Measurements from ENCODE around the gene NXPH2. TPM values are rescaled to one million over a fixed set of nuclear protein-coding genes. Genes with fewer than 3 reads are reported as not detected.

NXPH2 gene
- total RNA-seq, 1 experiment from 2014 or later, result 0.94 TPM

- ATAC-seq, result no peak
- H3K36me3 Mint-ChIP-seq, result peaks cover 8% of the 10 kb centered on the region
- DNase-seq (ENCODE audit: low spot score), result no peak
- no peaks in the 10 kb centered on the region for H3K27me3 Mint-ChIP-seq (ENCODE audit: low read depth)
- H3K4me1 Mint-ChIP-seq, result 0 out of 2 replicates have a peak, but pooled peaks cover 2% of the 10 kb centered on the region
- ChIA-PET POLR2A (no interaction called here), CTCF (no interaction called here)
- no peak overlapping the region for H3K27ac Mint-ChIP-seq
- H3K4me3 Mint-ChIP-seq, result no peak overlapping the region
- TF ChIP-seq GTF2I (CRISPR knock-in tag; conservative IDR thresholded peaks at IDR 0.05) (0 out of 2 replicates have a peak, but pooled peaks have one; percentile 13), OVOL2 (CRISPR knock-in tag; IDR thresholded peaks at IDR 0.05; ENCODE audit: borderline replicate concordance) (no peak)
- H3K9me3 Mint-ChIP-seq, result peaks cover 25% of the 10 kb centered on the region
Observed at GRCh38 chr2:138633049-138633448, 147.1 kb downstream of the NXPH2 start.

GRCh38 chr2:138632066-138632620 lies 148.0 kb downstream of the NXPH2 start:
- DNase-seq (ENCODE audit: low spot score) (no peak), ATAC-seq (no peak)
- ChIA-PET CTCF (no interaction called here), POLR2A (no interaction called here)
- H3K36me3 Mint-ChIP-seq, result peaks cover 8% of the 10 kb centered on the region
- no peak for TF ChIP-seq USF2 (CRISPR knock-in tag; IDR thresholded peaks at IDR 0.05)
- no peak for TF ChIP-seq TCF7 (CRISPR knock-in tag; IDR thresholded peaks at IDR 0.05; ENCODE audit: low read depth)
- no peak for TF ChIP-seq ZNF232 (CRISPR knock-in tag; IDR thresholded peaks at IDR 0.05)
- TF ChIP-seq ZSCAN18 (CRISPR knock-in tag; IDR thresholded peaks at IDR 0.05), result no peak
- TF ChIP-seq E2F5 (CRISPR knock-in tag; IDR thresholded peaks at IDR 0.05), result no peak
- no peak for TF ChIP-seq ZNF671 (CRISPR knock-in tag; IDR thresholded peaks at IDR 0.05)
- TF ChIP-seq FOXK1 (CRISPR knock-in tag; IDR thresholded peaks at IDR 0.05), result no peak
- no peak for TF ChIP-seq ZNF317 (CRISPR knock-in tag; IDR thresholded peaks at IDR 0.05; ENCODE audit: borderline replicate concordance, low read depth)
- TF ChIP-seq CTCF (IDR thresholded peaks at IDR 0.05), result no peak
- TF ChIP-seq ZNF121 (CRISPR knock-in tag; IDR thresholded peaks at IDR 0.05), result no peak
- TF ChIP-seq ATF2 (CRISPR knock-in tag; IDR thresholded peaks at IDR 0.05; ENCODE audit: borderline replicate concordance, low read depth), result no peak
- no peak for TF ChIP-seq ZNF281 (CRISPR knock-in tag; IDR thresholded peaks at IDR 0.05)
- TF ChIP-seq HMGA2 (CRISPR knock-in tag; IDR thresholded peaks at IDR 0.05), result no peak
- TF ChIP-seq SOX15 (CRISPR knock-in tag; IDR thresholded peaks at IDR 0.05), result no peak
- no peak for TF ChIP-seq NR3C1 (CRISPR knock-in tag; conservative IDR thresholded peaks at IDR 0.05; ENCODE audit: low read depth)
- no peak for TF ChIP-seq ATF1 (CRISPR knock-in tag; IDR thresholded peaks at IDR 0.05)
- TF ChIP-seq FOXP4 (CRISPR knock-in tag; IDR thresholded peaks at IDR 0.05), result no peak
- TF ChIP-seq ZNF512 (CRISPR knock-in tag; IDR thresholded peaks at IDR 0.05; ENCODE audit: borderline replicate concordance), result no peak
- no peak for TF ChIP-seq PREB (CRISPR knock-in tag; IDR thresholded peaks at IDR 0.05; ENCODE audit: borderline replicate concordance)
- H3K27me3 Mint-ChIP-seq (ENCODE audit: low read depth), result no peaks in the 10 kb centered on the region
- peaks cover 25% of the 10 kb centered on the region for H3K9me3 Mint-ChIP-seq
- H3K4me1 Mint-ChIP-seq, result peaks cover 2% of the 10 kb centered on the region; the same call in 1 of the 2 replicates
- H3K4me3 Mint-ChIP-seq, result no peak overlapping the region
- no peak overlapping the region for H3K27ac Mint-ChIP-seq

All from WTC11 (cell line).